Activated CD4-positive, alpha-beta memory T cell treated with anti-CD3 and anti-CD28 coated beads for 36 hours (primary cell): ENCODE data around the gene SMIM1. TPM values are rescaled to one million over a fixed set of nuclear protein-coding genes. Genes with fewer than 3 reads are reported as not detected.

Experiments used
- CTCF ChIA-PET: fragments of 350-600 bp; sonication (Branson Sonifier 250); formaldehyde crosslinking; loops from one replicate; lab custom pipeline; 2021; ENCODE audit warnings: antibody characterized with exemption, inconsistent platforms; lab: Charles Lee
- POLR2A ChIA-PET: fragments of 350-600 bp; sonication (Branson Sonifier 250); formaldehyde crosslinking; loops from one replicate; lab custom pipeline; 2021; ENCODE audit warnings: antibody characterized with exemption; lab: Charles Lee
- DNase-seq: peaks from one replicate; pipeline ENCODE4 v3.0.0-alpha.2; 2020
- H3K27ac Mint-ChIP-seq: one replicate; pipeline ENCODE4 v1.8.0; 2021; ENCODE audit warnings: mixed read lengths
- H3K27me3 Mint-ChIP-seq: one replicate; pipeline ENCODE4 v1.8.0; 2021; ENCODE audit warnings: mixed read lengths
- H3K36me3 Mint-ChIP-seq: one replicate; pipeline ENCODE4 v1.8.0; 2021; ENCODE audit warnings: mixed read lengths
- H3K4me1 Mint-ChIP-seq: one replicate; pipeline ENCODE4 v1.8.0; 2021; ENCODE audit warnings: low read depth, mixed read lengths
- H3K4me3 Mint-ChIP-seq: one replicate; pipeline ENCODE4 v1.8.0; 2021; ENCODE audit warnings: mild to moderate bottlenecking, mixed read lengths
- H3K9me3 Mint-ChIP-seq: one replicate; pipeline ENCODE4 v1.8.0; 2021; ENCODE audit warnings: mixed read lengths
- intact Hi-C: fragments of 100-400 bp; cut with micrococcal nuclease; formaldehyde crosslinking; loops from one replicate; pipeline ENCODE4 v1.15.1; 2023
- total RNA-seq, 2 experiments: library from RNA; stranded (reverse); gene quantifications; one replicate each; pipeline ENCODE4 v1.2.3, GENCODE V29; 2021

SMIM1 gene
- total RNA-seq, 2 experiments from 2014 or later: 2.5 to 2.9 TPM

- POLR2A ChIA-PET: no interaction called here
- no peak overlapping the region for H3K27ac Mint-ChIP-seq
- no peak overlapping the region for H3K4me3 Mint-ChIP-seq
- H3K9me3 Mint-ChIP-seq: no peaks in the 10 kb centered on the region
- no peak for DNase-seq
- H3K4me1 Mint-ChIP-seq: peaks cover 18% of the 10 kb centered on the region
- CTCF ChIA-PET: no interaction called here
- intact Hi-C loops: no loop called here
- peaks cover 6% of the 10 kb centered on the region for H3K36me3 Mint-ChIP-seq
- H3K27me3 Mint-ChIP-seq: no peaks in the 10 kb centered on the region
These were observed 30.7 kb upstream of the SMIM1 start for GRCh38 chr1:3741566-3742438.

- peaks cover 5% of the 10 kb centered on the region for H3K36me3 Mint-ChIP-seq
- no peaks in the 10 kb centered on the region for H3K9me3 Mint-ChIP-seq
- H3K4me1 Mint-ChIP-seq: peaks cover 18% of the 10 kb centered on the region
- ChIA-PET POLR2A (no interaction called here), CTCF (interaction anchor here (1.1 kb wide), 1 partner anchor 18 kb away, joined by 3 read pairs; no protein-coding TSS in a partner anchor)
- no peaks in the 10 kb centered on the region for H3K27me3 Mint-ChIP-seq
- DNase-seq: no peak
- H3K27ac Mint-ChIP-seq: no peak overlapping the region
- intact Hi-C loops: no loop called here
- no peak overlapping the region for H3K4me3 Mint-ChIP-seq
These were observed 29.9 kb upstream of the SMIM1 start for GRCh38 chr1:3742439-3743298.

DNA sequence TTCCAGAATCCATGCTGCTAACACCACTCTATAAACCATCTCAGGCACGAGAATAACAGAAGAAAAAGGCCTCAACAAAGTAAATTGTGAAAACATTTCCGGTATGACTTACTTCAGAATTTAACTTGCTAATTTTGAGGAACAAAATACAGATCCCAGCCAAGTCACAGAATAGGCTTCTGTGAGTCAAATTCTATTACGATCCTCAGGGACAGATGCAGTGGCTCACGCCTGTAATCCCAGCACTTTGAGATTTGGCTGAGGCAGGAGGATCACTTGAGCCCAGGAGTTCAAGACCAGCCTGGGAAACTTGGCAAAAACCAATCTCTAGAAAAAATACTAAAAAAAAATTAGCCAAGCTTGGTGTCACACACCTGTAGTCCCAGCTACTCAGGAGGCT lies 29.1 kb upstream of the SMIM1 start:
- ChIA-PET CTCF (interaction anchor here (1.1 kb wide), 1 partner anchor 19 kb away, joined by 3 read pairs; no protein-coding TSS in a partner anchor), POLR2A (no interaction called here)
- peaks cover 24% of the 10 kb centered on the region for H3K4me1 Mint-ChIP-seq
- H3K27me3 Mint-ChIP-seq: no peaks in the 10 kb centered on the region
- H3K9me3 Mint-ChIP-seq: no peaks in the 10 kb centered on the region
- intact Hi-C loops: no loop called here
- no peak overlapping the region for H3K4me3 Mint-ChIP-seq
- no peak overlapping the region for H3K27ac Mint-ChIP-seq
- DNase-seq: no peak
- peaks cover 5% of the 10 kb centered on the region for H3K36me3 Mint-ChIP-seq

DNA sequence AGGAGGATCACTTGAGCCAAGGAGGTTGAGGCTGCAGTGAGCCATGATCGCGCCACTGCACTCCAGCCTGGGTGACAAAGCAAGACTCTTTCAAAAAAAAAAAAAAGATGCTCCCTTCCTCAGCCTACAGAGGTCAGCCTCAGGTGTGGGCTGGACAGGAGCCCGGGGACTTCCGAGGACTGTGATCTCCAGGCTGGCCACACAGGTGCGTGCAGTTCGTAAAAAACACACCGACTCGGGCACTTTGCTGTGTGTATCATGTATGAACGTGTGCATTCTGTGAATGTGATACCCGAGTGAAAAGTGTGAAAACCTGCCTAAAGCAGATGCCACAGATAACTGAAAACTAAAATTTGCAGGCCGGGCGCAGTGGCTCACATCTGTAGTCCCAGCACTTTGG lies 28.7 kb upstream of the SMIM1 start:
- Mint-ChIP-seq H3K36me3 (peaks cover 5% of the 10 kb centered on the region), H3K4me3 (no peak overlapping the region), H3K27me3 (no peaks in the 10 kb centered on the region), H3K27ac (no peak overlapping the region), H3K4me1 (peaks cover 25% of the 10 kb centered on the region), H3K9me3 (no peaks in the 10 kb centered on the region)
- POLR2A ChIA-PET: no interaction called here
- CTCF ChIA-PET: interaction anchor here (1.1 kb wide), 1 partner anchor 19 kb away, joined by 3 read pairs; no protein-coding TSS in a partner anchor
- DNase-seq: no peak
- intact Hi-C loops: no loop called here

- no peak overlapping the region for H3K27ac Mint-ChIP-seq
- H3K36me3 Mint-ChIP-seq: peaks cover 5% of the 10 kb centered on the region
- H3K4me3 Mint-ChIP-seq: no peak overlapping the region
- peaks cover 25% of the 10 kb centered on the region for H3K4me1 Mint-ChIP-seq
- DNase-seq: no peak
- POLR2A ChIA-PET: no interaction called here
- no peaks in the 10 kb centered on the region for H3K9me3 Mint-ChIP-seq
- intact Hi-C loops: no loop called here
- no peaks in the 10 kb centered on the region for H3K27me3 Mint-ChIP-seq
- CTCF ChIA-PET: no interaction called here
These were observed 27.9 kb upstream of the SMIM1 start for GRCh38 chr1:3744646-3745045.

GRCh38 chr1:3745071-3745470 lies 27.5 kb upstream of the SMIM1 start:
- POLR2A ChIA-PET: no interaction called here
- no peaks in the 10 kb centered on the region for H3K9me3 Mint-ChIP-seq

DNA sequence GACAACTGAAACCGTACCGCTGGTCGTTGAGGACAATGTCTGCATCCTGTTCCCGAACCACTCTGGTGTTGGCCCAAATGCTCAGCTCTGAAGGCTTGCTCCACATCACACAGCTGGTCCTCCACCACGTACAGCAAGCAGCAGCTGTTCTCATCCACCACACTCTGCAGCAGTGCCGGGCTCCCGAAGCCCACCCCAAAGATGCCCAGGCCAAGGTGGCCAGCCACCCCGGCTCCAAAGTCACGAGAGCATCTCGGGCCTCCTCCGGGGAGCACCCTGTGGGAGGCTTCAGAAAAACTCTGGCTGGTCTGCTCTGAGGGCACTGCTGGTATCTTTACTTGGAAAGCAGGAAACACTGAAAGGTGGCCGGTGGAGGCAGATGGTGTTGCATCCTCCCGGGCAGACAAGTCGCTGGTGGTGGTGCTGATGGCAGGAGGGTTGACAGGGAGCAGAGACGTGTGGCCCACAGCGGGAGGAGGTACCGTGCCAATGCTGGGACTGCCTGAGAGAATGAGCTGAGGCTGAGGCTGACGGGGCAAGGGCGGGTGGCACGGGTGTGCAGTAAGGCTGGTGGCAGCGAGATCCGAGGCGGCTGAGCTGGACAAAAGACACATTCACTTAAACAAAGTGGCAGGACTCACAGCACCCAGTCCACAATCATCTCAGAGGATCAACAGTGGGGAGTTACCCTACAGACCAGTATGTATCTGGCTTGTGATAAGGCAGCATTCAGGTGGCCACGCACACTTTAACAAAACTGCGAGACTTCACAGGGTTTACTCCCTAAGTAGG lies 26.8 kb upstream of the SMIM1 start:
- peak overlapping the region; percentile 77 for H3K4me3 Mint-ChIP-seq
- H3K36me3 Mint-ChIP-seq: peaks cover 5% of the 10 kb centered on the region
- no peak for DNase-seq
- peaks cover 25% of the 10 kb centered on the region for H3K4me1 Mint-ChIP-seq
- intact Hi-C loops: no loop called here
- H3K9me3 Mint-ChIP-seq: no peaks in the 10 kb centered on the region
- CTCF ChIA-PET: interaction anchor here (1.0 kb wide), 1 partner anchor 17 kb away, joined by 3 read pairs; no protein-coding TSS in a partner anchor
- POLR2A ChIA-PET: no interaction called here
- no peaks in the 10 kb centered on the region for H3K27me3 Mint-ChIP-seq
- no peak overlapping the region for H3K27ac Mint-ChIP-seq

More at GRCh38 chr1:3745071-3745470, 27.5 kb upstream of the SMIM1 start:
- H3K27ac Mint-ChIP-seq: no peak overlapping the region
- peaks cover 25% of the 10 kb centered on the region for H3K4me1 Mint-ChIP-seq
- intact Hi-C loops: no loop called here
- H3K36me3 Mint-ChIP-seq: peaks cover 5% of the 10 kb centered on the region
- CTCF ChIA-PET: interaction anchor here (1.0 kb wide), 1 partner anchor 17 kb away, joined by 3 read pairs; no protein-coding TSS in a partner anchor
- DNase-seq: no peak
- no peak overlapping the region for H3K4me3 Mint-ChIP-seq
- H3K27me3 Mint-ChIP-seq: no peaks in the 10 kb centered on the region

- POLR2A ChIA-PET: no interaction called here
- CTCF ChIA-PET: no interaction called here
- peak overlapping the region; percentile 77 for H3K4me3 Mint-ChIP-seq
- no peak overlapping the region for H3K27ac Mint-ChIP-seq
- no peaks in the 10 kb centered on the region for H3K27me3 Mint-ChIP-seq
- peaks cover 25% of the 10 kb centered on the region for H3K4me1 Mint-ChIP-seq
- peaks cover 4% of the 10 kb centered on the region for H3K36me3 Mint-ChIP-seq
- intact Hi-C loops: no loop called here
- no peak for DNase-seq
- no peaks in the 10 kb centered on the region for H3K9me3 Mint-ChIP-seq
These were observed 26.1 kb upstream of the SMIM1 start for GRCh38 chr1:3746389-3746829.

- CTCF ChIA-PET: no interaction called here
- no peak overlapping the region for H3K27ac Mint-ChIP-seq
- peaks cover 25% of the 10 kb centered on the region for H3K4me1 Mint-ChIP-seq
- peak overlapping the region; percentile 77 for H3K4me3 Mint-ChIP-seq
- peak; percentile 93 for DNase-seq
- H3K36me3 Mint-ChIP-seq: no peaks in the 10 kb centered on the region
- intact Hi-C loops: no loop called here
- POLR2A ChIA-PET: no interaction called here
- no peaks in the 10 kb centered on the region for H3K27me3 Mint-ChIP-seq
- H3K9me3 Mint-ChIP-seq: no peaks in the 10 kb centered on the region
These were observed 25.6 kb upstream of the SMIM1 start for GRCh38 chr1:3746830-3747521.

DNA sequence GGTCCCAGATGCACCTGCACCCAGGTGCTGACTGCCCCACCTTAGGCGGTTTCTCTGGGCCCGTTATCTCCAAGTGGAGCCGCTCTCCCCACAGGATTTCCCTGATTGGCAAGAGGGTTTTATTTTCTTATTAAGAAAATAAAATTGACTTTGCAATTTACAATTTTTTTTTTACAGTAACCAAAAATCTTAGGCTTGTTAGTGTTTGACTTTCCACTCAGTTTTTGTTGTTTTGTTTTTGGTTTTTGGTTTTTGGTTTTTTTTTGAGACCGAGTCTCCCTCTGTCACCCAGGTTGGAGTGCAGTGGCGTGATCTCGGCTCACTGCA lies 25.1 kb upstream of the SMIM1 start:
- DNase-seq: no peak
- peak overlapping the region; percentile 58 for H3K4me3 Mint-ChIP-seq
- intact Hi-C loops: no loop called here
- ChIA-PET CTCF (no interaction called here), POLR2A (no interaction called here)
- H3K36me3 Mint-ChIP-seq: no peaks in the 10 kb centered on the region
- H3K9me3 Mint-ChIP-seq: no peaks in the 10 kb centered on the region
- peaks cover 25% of the 10 kb centered on the region for H3K4me1 Mint-ChIP-seq
- H3K27ac Mint-ChIP-seq: no peak overlapping the region
- no peaks in the 10 kb centered on the region for H3K27me3 Mint-ChIP-seq

DNA sequence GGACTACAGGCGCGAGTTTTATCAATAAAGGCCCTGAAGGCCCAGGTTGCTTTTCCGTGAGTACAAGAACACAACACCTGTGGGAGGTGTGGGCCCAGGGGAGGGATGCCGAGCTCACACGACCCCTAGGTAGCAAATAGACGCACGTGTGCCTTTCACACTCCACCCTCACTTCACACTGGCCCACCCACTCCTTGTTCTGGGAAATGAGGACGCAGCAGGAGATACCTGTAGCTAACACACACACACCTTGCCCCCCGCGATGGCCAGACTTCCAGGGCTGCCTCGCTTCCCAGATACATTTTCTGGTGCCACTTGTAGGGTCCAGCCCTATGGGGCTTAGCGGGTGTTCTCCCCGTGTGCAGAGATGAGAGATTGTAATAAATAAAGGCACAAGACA lies 24.6 kb upstream of the SMIM1 start:
- ChIA-PET CTCF (no interaction called here), POLR2A (no interaction called here)
- Mint-ChIP-seq H3K9me3 (no peaks in the 10 kb centered on the region), H3K4me1 (peaks cover 25% of the 10 kb centered on the region), H3K27ac (no peak overlapping the region), H3K4me3 (peak overlapping the region; percentile 58), H3K27me3 (no peaks in the 10 kb centered on the region), H3K36me3 (no peaks in the 10 kb centered on the region)
- no peak for DNase-seq
- intact Hi-C loops: no loop called here
